HepG2 (cell line): ENCODE results near the gene CBLB. TPM values are rescaled to one million over a fixed set of nuclear protein-coding genes. Genes with fewer than 3 reads are reported as not detected.

Source experiments
- ATAC-seq: fragments of 200-7000 bp; cut with Tn5 transposase; 3 replicates; pipeline ENCODE4 v1.9.1; 2020; ENCODE audit warnings: mild to moderate bottlenecking, moderate library complexity
- BruUV-seq: library from RNA; stranded (reverse); fragments of 400-500 nt; replicated peaks from 2 replicates; lab custom pipeline; 2021; lab: Mats Ljungman, UMichigan
- CTCF ChIA-PET: fragments of 300-600 bp; formaldehyde crosslinking; extraction: SDS; loops from one replicate; lab custom pipeline; 2021; ENCODE audit warnings: low total read pairs, inconsistent platforms, low intra/inter-chr PET ratio; lab: Yijun Ruan, JAX
- POLR2A ChIA-PET: fragments of 350-600 bp; sonication (Branson Sonifier 250); formaldehyde crosslinking; loops from one replicate; lab custom pipeline; 2020; ENCODE audit warnings: antibody characterized with exemption, inconsistent platforms; lab: Yijun Ruan, JAX
- DNase-seq: peaks from one replicate; pipeline ENCODE4 v3.0.0-alpha.2; 2015; ENCODE audit warnings: low spot score
- FAIRE-seq: peaks from 3 replicates; lab custom pipeline; 2011; peaks lifted over from hg19 to GRCh38; lab: Jason Lieb, UNC
- H2AFZ ChIP-seq: one replicate; pipeline ENCODE4 v1.6.1; 2011; ENCODE audit warnings: low read length, inconsistent platforms
- H3K27ac ChIP-seq: fragments of 300-600 bp; 3 replicates; pipeline ENCODE4 v1.8.0; 2011; ENCODE audit warnings: mixed run types, mild to moderate bottlenecking, mixed read lengths, low read length, inconsistent platforms; ENCODE audit not compliant: insufficient read depth; ENCODE audit errors: extremely low read length
- H3K27me3 ChIP-seq, 2 experiments: fragments of 200-600 bp in 1 of 2; 2 replicates in 1 of 2; 3 replicates in 1 of 2; pipeline versions ENCODE4 v1.6.0 to v1.8.0; 2011; ENCODE audit warnings: low read length in 2 of 2, mild to moderate bottlenecking in 2 of 2, moderate library complexity in 2 of 2, inconsistent platforms in 1 of 2; ENCODE audit not compliant: insufficient read depth in 2 of 2, control insufficient read depth in 1 of 2
- H3K36me3 ChIP-seq, 2 experiments: fragments of 200-600 bp in 1 of 2; replicated peaks in 1 of 2; 2 replicates in 1 of 2; 3 replicates in 1 of 2; pipeline versions ENCODE4 v1.5.1 to v1.8.0; 2011; ENCODE audit warnings: low read length in 2 of 2, inconsistent platforms in 1 of 2; ENCODE audit not compliant: insufficient read depth in 2 of 2, control insufficient read depth in 1 of 2
- H3K4me1 ChIP-seq: 2 replicates; pipeline ENCODE4 v1.5.1; 2012; ENCODE audit warnings: low read length, inconsistent platforms; ENCODE audit not compliant: insufficient read depth
- H3K4me2 ChIP-seq: 2 replicates; pipeline ENCODE4 v1.6.0; 2011; ENCODE audit warnings: low read depth, low read length, inconsistent platforms
- H3K4me3 ChIP-seq, 3 experiments: fragments of 200-600 bp in 1 of 3; sonication (generic), shearing (Covaris generic) in 1 of 3; replicated peaks in 1 of 3; 2 replicates each; pipeline ENCODE4 v1.5.1; 2011 to 2016; ENCODE audit warnings: low read length in 3 of 3, inconsistent platforms in 2 of 3, low read depth in 2 of 3, mild to moderate bottlenecking in 2 of 3, control low read depth in 1 of 3, mixed read lengths in 1 of 3; ENCODE audit not compliant: insufficient read depth in 1 of 3
- H3K79me2 ChIP-seq: one replicate; pipeline ENCODE4 v1.6.1; 2011; ENCODE audit warnings: low read length, inconsistent platforms; ENCODE audit not compliant: insufficient read depth
- H3K9ac ChIP-seq: 2 replicates; pipeline ENCODE4 v1.6.0; 2011; ENCODE audit warnings: mild to moderate bottlenecking, low read depth, low read length, inconsistent platforms; ENCODE audit not compliant: insufficient read depth
- H3K9me3 ChIP-seq: 2 replicates; pipeline ENCODE4 v1.5.1; 2012; ENCODE audit warnings: mild to moderate bottlenecking, low read length
- H4K20me1 ChIP-seq: 2 replicates; pipeline ENCODE4 v1.6.0; 2011; ENCODE audit warnings: inconsistent platforms, mild to moderate bottlenecking, low read length, moderate library complexity; ENCODE audit not compliant: insufficient read depth
- IRF2 ChIP-seq: IDR thresholded peaks from 2 replicates; pipeline ENCODE4 v1.6.1; 2018; ENCODE audit warnings: missing genetic modification reagents, missing compliant biosample characterization
- KAT8 ChIP-seq: IDR thresholded peaks from 2 replicates; pipeline ENCODE4 v1.6.1; 2016; ENCODE audit warnings: missing genetic modification reagents, missing compliant biosample characterization
- NR2F1 ChIP-seq, 2 experiments: fragments of 450-650 bp in 1 of 2; formaldehyde crosslinking in 1 of 2; IDR thresholded peaks; 2 replicates each; pipeline versions ENCODE4 v1.5.0 to v1.6.1; 2016 to 2020; ENCODE audit warnings: mild to moderate bottlenecking in 1 of 2, missing compliant biosample characterization in 1 of 2, missing genetic modification reagents in 1 of 2, moderate library complexity in 1 of 2
- SKI ChIP-seq: fragments of 450-650 bp; IDR thresholded peaks from one replicate; pipeline ENCODE4 v1.6.1; 2018; ENCODE audit warnings: mild to moderate bottlenecking; ENCODE audit not compliant: partially characterized antibody
- ZNF143 ChIP-seq: sonication (generic); formaldehyde crosslinking; IDR thresholded peaks from 2 replicates; pipeline ENCODE4 v1.4.0; 2020; ENCODE audit warnings: missing genetic modification reagents
- ZNF367 ChIP-seq: sonication (generic); formaldehyde crosslinking; IDR thresholded peaks from 2 replicates; pipeline ENCODE4 v1.4.0; 2020; ENCODE audit warnings: missing genetic modification reagents, borderline replicate concordance
- ZNF501 ChIP-seq: sonication (generic); formaldehyde crosslinking; IDR thresholded peaks from 2 replicates; pipeline ENCODE4 v1.5.1; 2020; ENCODE audit warnings: mild to moderate bottlenecking, moderate library complexity, missing genetic modification reagents
- ZNF546 ChIP-seq: sonication (generic); formaldehyde crosslinking; conservative IDR thresholded peaks from 2 replicates; pipeline ENCODE4 v1.8.1; 2023; ENCODE audit warnings: mild to moderate bottlenecking, missing genetic modification reagents
- ZNF567 ChIP-seq: sonication (generic); formaldehyde crosslinking; IDR thresholded peaks from 2 replicates; pipeline ENCODE4 v1.8.1; 2023; ENCODE audit warnings: mild to moderate bottlenecking, missing genetic modification reagents, borderline replicate concordance
- ZNF607 ChIP-seq: sonication (generic); formaldehyde crosslinking; IDR thresholded peaks from 2 replicates; pipeline ENCODE4 v1.5.1; 2020; ENCODE audit warnings: missing genetic modification reagents, mild to moderate bottlenecking, borderline replicate concordance
- ZNF615 ChIP-seq: sonication (generic); formaldehyde crosslinking; IDR thresholded peaks from 2 replicates; pipeline ENCODE4 v1.5.0; 2020; ENCODE audit warnings: mild to moderate bottlenecking, missing genetic modification reagents, borderline replicate concordance
- ZNF780A ChIP-seq: sonication (generic); formaldehyde crosslinking; IDR thresholded peaks from 2 replicates; pipeline ENCODE4 v1.8.0; 2022; ENCODE audit warnings: mild to moderate bottlenecking, missing genetic modification reagents, moderate library complexity
- in situ Hi-C: cut with HindIII; loops from 2 replicates; pipeline ENCODE4 v1.10.0; 2017; ENCODE audit warnings: low pct_unique_long_range_greater_than_20kb; ENCODE audit not compliant: extremely low pct_ligation_motif_present
- intact Hi-C: fragments of 100-400 bp; cut with micrococcal nuclease; formaldehyde crosslinking; loops from one replicate; pipeline ENCODE4 v1.10.0; 2022; ENCODE audit not compliant: unreplicated experiment
- polyA plus RNA-seq, 8 experiments: library from polyadenylated mRNA; depleted of rRNA in 3 of 8; stranded (reverse) in 7 of 8; unstranded in 1 of 8; fragments of >200 nt; fragmentation: Illumina TruSeq in 4 of 8; extraction: Trizol in 4 of 8; gene quantifications; 2 replicates each; pipeline versions ENCODE4 v1.2.1 to v1.2.3, GENCODE V29; 2011 to 2016; ENCODE audit warnings: low read depth in 4 of 8, missing spikeins in 1 of 8, mixed read lengths in 1 of 8; ENCODE audit not compliant: insufficient read depth in 1 of 8
- total RNA-seq, 5 experiments: library from RNA; depleted of rRNA; stranded (reverse); fragments of >200 nt; fragmentation: Illumina TruSeq; extraction: Trizol; gene quantifications; 2 replicates each; pipeline ENCODE4 v1.2.3, GENCODE V29; 2016; ENCODE audit warnings: low read depth in 1 of 5

Gene CBLB
- total and polyA plus RNA-seq, 2 of the 13 experiments (the other 11 are each of a cell fraction or from before 2014, with no cell fraction given), result 9.8 to 16.4 TPM

DNA sequence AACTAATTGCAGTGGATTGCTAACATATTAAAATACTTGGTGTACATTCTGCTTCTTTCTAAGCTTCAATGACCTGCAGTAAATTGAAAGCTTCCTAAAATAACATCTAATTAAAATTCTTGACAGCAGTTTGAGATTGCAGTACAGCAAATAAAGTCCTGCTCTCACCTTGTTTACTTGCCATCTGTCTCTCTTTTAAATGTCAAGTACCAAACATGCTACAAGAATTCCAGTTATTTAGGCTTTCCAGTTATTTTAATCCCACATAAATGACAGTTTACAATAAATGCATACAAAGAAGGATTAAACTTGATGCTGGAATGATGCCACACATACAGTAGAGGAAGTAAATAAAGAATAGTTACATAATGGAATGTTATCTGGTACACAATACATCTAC is 33.2 kb downstream of the CBLB start:
- H3K4me3 ChIP-seq, result no peak overlapping the region
- peaks cover 3% of the 10 kb centered on the region; the same call in 1 of the 2 replicates for H4K20me1 ChIP-seq
- TF ChIP-seq ZNF607 (CRISPR knock-in tag), result no peak
- no peak for TF ChIP-seq ZNF780A
- no peak for TF ChIP-seq KAT8 (CRISPR knock-in tag)
- TF ChIP-seq ZNF615 (CRISPR knock-in tag), result no peak
- no peak for TF ChIP-seq ZNF501 (CRISPR knock-in tag)
- TF ChIP-seq ZNF367 (CRISPR knock-in tag), result no peak
- no peak for TF ChIP-seq NR2F1 (CRISPR knock-in tag; IDR thresholded peaks at IDR 0.05)
- no peak for TF ChIP-seq ZNF567 (CRISPR knock-in tag)
- no peak for TF ChIP-seq SKI
- no peak for TF ChIP-seq ZNF143 (CRISPR knock-in tag)
- no peak for TF ChIP-seq IRF2 (CRISPR knock-in tag)
- no peak for TF ChIP-seq ZNF546 (CRISPR knock-in tag)
- TF ChIP-seq, all 625 proteins: peak for 0
- Histone ChIP-seq H3K4me1 (peaks cover 11% of the 10 kb centered on the region), H3K9me3 (no peaks in the 10 kb centered on the region), H3K4me2 (no peak overlapping the region), H3K9ac (no peak overlapping the region), H3K79me2 (no peaks in the 10 kb centered on the region), H2AFZ (no peak overlapping the region), H3K36me3 (peaks cover 0 to 2% of the 10 kb centered on the region in 2 experiments; a peak in 1 of 5 replicates), H3K27ac (no peak overlapping the region), H3K27me3 (no peaks in the 10 kb centered on the region)
- intact Hi-C loops (no loop called here), in situ Hi-C loops (no loop called here)
- ChIA-PET POLR2A (no interaction called here), CTCF (no interaction called here)
- BruUV-seq, result no TSS peak
- DNase-seq (no peak), ATAC-seq (no peak), FAIRE-seq (no peak)
